Kidney (tissue), 14 donors: Measurements from ENCODE around the gene PRKAG2. TPM values are rescaled to one million over a fixed set of nuclear protein-coding genes. Genes with fewer than 3 reads are reported as not detected.

Experiments used
- DNase-seq, 5 donors: peaks; one replicate each; pipeline ENCODE4 v3.0.0-alpha.2; 2013 to 2020
- FAIRE-seq: peaks from 2 replicates; lab custom pipeline; 2012; peaks lifted over from hg19 to GRCh38; lab: Jason Lieb, UNC
- H3K27ac ChIP-seq, 2 donors: one replicate each; pipeline ENCODE4 v1.7.0; 2013; ENCODE audit warnings: low read depth in 2 of 2, low read length in 2 of 2, inconsistent platforms in 1 of 2
- H3K27me3 ChIP-seq: one replicate; pipeline ENCODE4 v1.7.1; 2013; ENCODE audit warnings: low read length, inconsistent platforms; ENCODE audit not compliant: control insufficient read depth, insufficient read depth
- H3K36me3 ChIP-seq, 3 donors: one replicate each; pipeline versions ENCODE4 v1.7.0 to v1.7.1; 2013; ENCODE audit warnings: low read length in 3 of 3, control low read depth in 1 of 3, inconsistent platforms in 1 of 3; ENCODE audit not compliant: insufficient read depth in 3 of 3, control insufficient read depth in 2 of 3
- H3K4me1 ChIP-seq, 3 donors: one replicate each; pipeline versions ENCODE4 v1.7.0 to v1.7.1; 2013; ENCODE audit warnings: low read length in 3 of 3, inconsistent platforms in 1 of 3, low read depth in 1 of 3; ENCODE audit not compliant: control insufficient read depth in 2 of 3, insufficient read depth in 2 of 3
- H3K4me3 ChIP-seq, 3 donors: one replicate each; pipeline versions ENCODE4 v1.7.0 to v1.8.1; 2013; ENCODE audit warnings: low read length in 3 of 3, control low read depth in 1 of 3, inconsistent platforms in 1 of 3
- H3K9ac ChIP-seq, 3 donors: one replicate each; pipeline versions ENCODE4 v1.7.0 to v1.7.1; 2013; ENCODE audit warnings: low read length in 3 of 3, control low read depth in 1 of 3, inconsistent platforms in 1 of 3
- H3K9me3 ChIP-seq, 3 donors: one replicate each; pipeline versions ENCODE4 v1.7.0 to v1.7.1; 2013; ENCODE audit warnings: low read length in 3 of 3, control low read depth in 1 of 3, inconsistent platforms in 1 of 3; ENCODE audit not compliant: control insufficient read depth in 2 of 3, insufficient read depth in 1 of 3
- intact Hi-C: fragments of 100-400 bp; cut with DNase I; formaldehyde crosslinking; loops from one replicate; pipeline ENCODE4 v1.11.1; 2022
- polyA plus RNA-seq: library from polyadenylated mRNA; stranded (reverse); fragments of 350-450 nt; fragmentation: Illumina TruSeq; extraction: RNeasy Lipid Tissue Mini Kit (QIAGEN cat#74804); gene quantifications from one replicate; pipeline ENCODE4 v1.2.3, GENCODE V29; 2014; ENCODE audit warnings: low read depth, low replicate concordance; ENCODE audit not compliant: insufficient read depth
- total RNA-seq: library from RNA; stranded (reverse); fragmentation: NEBNext Ultra II Directional; extraction: Animal tissue kit (Norgen Biotek cat#: 25700); gene quantifications from one replicate; pipeline ENCODE4 v1.2.1, GENCODE V29; 2021
- TF ChIP-seq, protein P1 (sequence below): IDR thresholded peaks from 3 replicates; pipeline ENCODE4 v1.5.1; 2012; ENCODE audit warnings: mild to moderate bottlenecking, moderate library complexity, borderline replicate concordance; ENCODE audit not compliant: insufficient read depth; ENCODE audit errors: extremely low read depth
- donor health status: control.
- donor health status: control.
- donor health status: control.
- donor health status: control.
- donor health status: control.
- donor health status: DM: yes; HTN: yes; CAD: no.
- donor health status: Normal renal cell carcinoma (clear cell type).

PRKAG2 gene
- total and polyA plus RNA-seq, 2 donors from 2014 or later, result 40.7 to 40.9 TPM

DNA sequence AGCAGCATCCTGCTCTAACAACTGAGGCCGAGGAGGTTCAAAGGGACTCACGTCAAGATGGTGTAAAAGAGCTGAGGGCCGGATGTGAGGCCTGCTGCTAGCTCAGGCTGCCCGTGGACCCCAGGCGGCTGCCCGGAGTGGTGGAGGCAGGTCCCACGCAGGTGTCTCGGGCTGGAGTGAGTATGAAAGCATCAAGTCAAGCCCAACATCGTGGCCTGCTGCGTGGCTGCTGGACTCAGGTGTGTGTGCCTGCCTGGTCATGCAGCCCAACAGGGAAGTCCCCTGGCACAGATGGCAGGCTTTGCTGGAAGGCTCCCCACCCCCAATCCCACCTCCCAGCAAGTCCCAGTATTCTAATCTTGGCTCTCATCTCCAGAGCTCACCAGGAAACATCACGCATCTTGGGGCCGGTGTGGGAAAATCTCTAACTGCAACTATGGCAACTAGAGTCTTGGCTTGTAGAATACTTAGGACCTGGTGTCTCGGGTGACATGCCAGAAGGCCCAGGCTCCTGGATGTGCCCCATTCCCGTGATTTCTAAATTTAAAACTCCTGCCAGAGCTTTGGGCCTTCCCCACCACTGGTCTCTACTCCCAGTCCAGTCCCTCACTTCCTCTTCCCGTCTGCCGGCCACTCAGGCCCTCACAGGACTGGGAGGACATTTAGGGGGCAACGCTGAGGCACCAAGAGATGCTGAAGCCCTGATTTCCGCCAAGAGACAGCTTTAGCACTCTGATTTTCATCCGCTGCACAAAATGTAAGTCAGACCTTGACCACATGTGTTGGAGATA, 85.9 kb downstream of the PRKAG2 start:
- TF ChIP-seq, protein P1, sequence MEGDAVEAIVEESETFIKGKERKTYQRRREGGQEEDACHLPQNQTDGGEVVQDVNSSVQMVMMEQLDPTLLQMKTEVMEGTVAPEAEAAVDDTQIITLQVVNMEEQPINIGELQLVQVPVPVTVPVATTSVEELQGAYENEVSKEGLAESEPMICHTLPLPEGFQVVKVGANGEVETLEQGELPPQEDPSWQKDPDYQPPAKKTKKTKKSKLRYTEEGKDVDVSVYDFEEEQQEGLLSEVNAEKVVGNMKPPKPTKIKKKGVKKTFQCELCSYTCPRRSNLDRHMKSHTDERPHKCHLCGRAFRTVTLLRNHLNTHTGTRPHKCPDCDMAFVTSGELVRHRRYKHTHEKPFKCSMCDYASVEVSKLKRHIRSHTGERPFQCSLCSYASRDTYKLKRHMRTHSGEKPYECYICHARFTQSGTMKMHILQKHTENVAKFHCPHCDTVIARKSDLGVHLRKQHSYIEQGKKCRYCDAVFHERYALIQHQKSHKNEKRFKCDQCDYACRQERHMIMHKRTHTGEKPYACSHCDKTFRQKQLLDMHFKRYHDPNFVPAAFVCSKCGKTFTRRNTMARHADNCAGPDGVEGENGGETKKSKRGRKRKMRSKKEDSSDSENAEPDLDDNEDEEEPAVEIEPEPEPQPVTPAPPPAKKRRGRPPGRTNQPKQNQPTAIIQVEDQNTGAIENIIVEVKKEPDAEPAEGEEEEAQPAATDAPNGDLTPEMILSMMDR, result no peak
- no peak overlapping the region for H3K9ac ChIP-seq
- H3K27me3 ChIP-seq, result no peaks in the 10 kb centered on the region
- no peaks in the 10 kb centered on the region for H3K9me3 ChIP-seq
- intact Hi-C loops, result no loop called here
- no peak overlapping the region for H3K4me3 ChIP-seq
- peak overlapping the region; percentile 27 to 52 for H3K27ac ChIP-seq
- peaks cover 0 to 5% (median 0%) of the 10 kb centered on the region in 3 donors for H3K4me1 ChIP-seq
- no peak for FAIRE-seq
- no peaks in the 10 kb centered on the region for H3K36me3 ChIP-seq
- peak in 1 of 5 donors; percentile 51 for DNase-seq

DNA sequence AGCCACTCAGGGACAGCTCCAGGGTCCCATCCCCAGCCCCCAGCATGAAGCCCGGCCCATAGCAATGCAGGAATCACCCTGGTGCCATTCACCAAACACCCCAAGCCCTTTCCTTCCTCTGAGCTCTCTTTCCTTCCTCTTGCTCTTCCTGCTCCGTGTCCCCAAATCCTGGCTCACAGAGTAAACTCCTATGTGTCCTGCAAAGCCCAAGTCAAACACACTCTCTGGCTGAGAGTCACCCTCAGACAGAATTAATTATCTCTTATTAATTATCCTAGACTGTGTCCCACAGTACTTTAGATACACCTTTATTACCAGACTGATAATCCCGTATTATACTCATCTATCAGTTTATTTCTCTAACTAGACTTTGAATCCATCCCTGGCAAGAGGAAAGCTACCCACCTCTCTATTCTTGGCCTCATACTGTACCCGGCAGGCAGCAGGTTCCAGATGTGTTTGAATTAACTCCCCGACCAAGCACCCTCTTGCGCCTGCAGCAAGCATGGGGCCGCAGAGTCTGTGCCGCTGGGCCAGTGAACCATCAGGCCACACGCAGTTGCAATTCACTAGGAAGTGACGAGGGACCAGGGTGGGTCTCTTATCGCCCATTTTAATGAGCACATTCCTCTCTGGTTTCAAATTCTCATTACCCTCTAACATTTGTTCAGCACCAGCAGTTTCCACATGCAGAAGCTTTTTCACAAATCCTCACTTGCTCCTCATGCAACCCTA, 86.7 kb downstream of the PRKAG2 start:
- intact Hi-C loops, result no loop called here
- peaks cover 0 to 3% (median 0%) of the 10 kb centered on the region in 3 donors for H3K4me1 ChIP-seq
- no peak overlapping the region for H3K9ac ChIP-seq
- no peaks in the 10 kb centered on the region for H3K36me3 ChIP-seq
- H3K27ac ChIP-seq, result peak overlapping the region; percentile 45 to 52
- H3K27me3 ChIP-seq, result no peaks in the 10 kb centered on the region
- FAIRE-seq, result no peak
- H3K9me3 ChIP-seq, result no peaks in the 10 kb centered on the region
- H3K4me3 ChIP-seq, result peak overlapping the region in 2 of 3 donors; percentile 9 to 24
- TF ChIP-seq, protein P1, result no peak
- peak in 4 of 5 donors; percentile 35 to 72 (median 58) for DNase-seq

DNA sequence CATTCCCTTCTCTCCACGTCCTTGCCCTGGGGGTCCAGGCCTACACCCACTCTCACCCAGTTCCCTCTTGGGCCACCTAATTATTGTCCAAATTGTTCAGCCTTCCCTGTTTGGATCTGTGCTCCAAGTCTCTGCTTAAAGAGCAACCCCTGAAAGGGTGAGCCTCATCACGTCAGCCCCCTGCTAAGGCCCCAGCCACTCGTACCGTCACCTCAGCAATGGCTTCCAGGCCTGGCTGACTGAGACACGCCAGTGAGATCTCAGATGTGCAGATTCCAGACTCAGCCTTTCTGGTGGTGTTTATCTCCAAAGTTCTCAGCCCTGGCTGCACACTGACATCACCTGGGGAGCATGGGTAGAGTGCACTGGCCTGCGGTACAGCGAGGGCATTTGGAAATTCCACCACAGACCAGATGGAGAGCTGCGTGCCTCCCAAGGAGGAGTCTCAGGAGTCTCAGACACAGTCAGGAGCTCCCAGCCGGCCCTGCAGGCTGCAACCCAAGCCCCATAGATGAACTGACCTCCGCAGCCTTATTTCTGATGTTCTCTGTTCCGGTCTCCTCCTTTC, 87.5 kb downstream of the PRKAG2 start:
- no peak overlapping the region for H3K9ac ChIP-seq
- H3K36me3 ChIP-seq, result no peaks in the 10 kb centered on the region
- no peaks in the 10 kb centered on the region for H3K27me3 ChIP-seq
- H3K9me3 ChIP-seq, result no peaks in the 10 kb centered on the region
- FAIRE-seq (no peak), DNase-seq (peak in 1 of 5 donors; percentile 26)
- intact Hi-C loops, result loop anchor here (10.0 kb wide), 1 partner anchor 145 kb away; no protein-coding TSS in a partner anchor
- H3K27ac ChIP-seq, result no peak overlapping the region
- TF ChIP-seq, protein P1, result no peak
- H3K4me3 ChIP-seq, result peak overlapping the region in 2 of 3 donors; percentile 9 to 24
- H3K4me1 ChIP-seq, result peaks cover 0 to 3% (median 0%) of the 10 kb centered on the region in 3 donors
